Right lobe of liver (tissue), 6 donors: ENCODE measurements around the gene KYAT1. TPM values are rescaled to one million over a fixed set of nuclear protein-coding genes. Genes with fewer than 3 reads are reported as not detected.

ENCODE experiments used
- ATAC-seq, 4 donors: fragments of 200-7000 bp; cut with Tn5 transposase; one replicate each; pipeline ENCODE4 v1.9.1; 2020; ENCODE audit warnings: mild to moderate bottlenecking in 4 of 4, moderate library complexity in 4 of 4
- DNase-seq, 3 donors: peaks; one replicate each; pipeline ENCODE4 v3.0.0-alpha.2; 2020
- H3K27ac ChIP-seq, 3 donors: fragments of 200-600 bp; one replicate each; pipeline ENCODE4 v1.8.0; 2022
- H3K27me3 ChIP-seq, 2 donors: fragments of 200-600 bp; one replicate each; pipeline ENCODE4 v1.8.0; 2022
- H3K36me3 ChIP-seq, 4 donors: fragments of 200-600 bp; sonication (generic) in 1 of 4; one replicate each; pipeline versions ENCODE4 v1.5.1 to v1.8.0; 2017 to 2022; ENCODE audit warnings: control low read depth in 1 of 4
- H3K4me1 ChIP-seq, 4 donors: fragments of 200-600 bp; sonication (generic) in 1 of 4; one replicate each; pipeline versions ENCODE4 v1.5.1 to v1.8.0; 2017 to 2022; ENCODE audit warnings: control low read depth in 1 of 4
- H3K4me3 ChIP-seq, 3 donors: fragments of 200-600 bp; one replicate each; pipeline ENCODE4 v1.8.0; 2022
- H3K9me3 ChIP-seq, 4 donors: fragments of 200-600 bp; sonication (generic) in 1 of 4; one replicate each; pipeline versions ENCODE4 v1.5.1 to v1.8.0; 2017 to 2022; ENCODE audit warnings: control low read depth in 1 of 4
- POLR2A ChIP-seq: fragments of 450-650 bp; IDR thresholded peaks from one replicate; pipeline ENCODE4 v1.6.1; 2017; ENCODE audit warnings: antibody characterized with exemption, mild to moderate bottlenecking
- WGBS: methylation state at CpG from one replicate; pipeline ENCODE4 v1.1.6; 2018; ENCODE audit warnings: low coverage, low lambda C conversion rate; ENCODE audit not compliant: insufficient coverage; ENCODE audit errors: missing lambda C conversion rate; 5-methylcytosine and 5-hydroxymethylcytosine counted together
- intact Hi-C, 2 donors: fragments of 100-400 bp; cut with DNase I; formaldehyde crosslinking; loops; one replicate each; pipeline versions ENCODE4 v1.11.2 to v1.14.1; 2022
- total RNA-seq, 6 experiments: library from RNA; depleted of rRNA in 2 of 6; stranded (reverse); fragments of >200 nt in 2 of 6; fragmentation: NEBNext Ultra II Directional in 3 of 6; extraction: Animal tissue kit (Norgen Biotek cat#: 25700) in 3 of 6; gene quantifications; one replicate each; pipeline versions ENCODE4 v1.1.0 to v1.2.4, GENCODE V29; 2016 to 2023
- TF ChIP-seq, protein P1 (sequence below), 4 donors: fragments of 200-600 bp in 3 of 4; fragments of 450-650 bp in 1 of 4; IDR thresholded peaks; one replicate each; pipeline versions ENCODE4 v1.5.1 to v1.8.0; 2016 to 2022; ENCODE audit warnings: antibody characterized with exemption in 4 of 4, mild to moderate bottlenecking in 2 of 4
- donor health status: DM: no; HTN: yes; CAD: no.
- donor health status: DM: no; HTN: no; CAD: no.
- donor health status: DM: no; HTN: no; CAD: no.
- donor health status: DM: no; HTN: yes; CAD: no.
- donor health status: DM: no; HTN: yes; CAD: no.

The KYAT1 gene
- total RNA-seq, 6 experiments from 2014 or later, result 7.2 to 12.7 (median 10.4) TPM

GRCh38 chr9:128822407-128823042, 59.2 kb downstream of the KYAT1 start:
- Histone ChIP-seq H3K27ac (no peak overlapping the region), H3K9me3 (no peaks in the 10 kb centered on the region), H3K36me3 (peaks cover 0 to 39% (median 4%) of the 10 kb centered on the region in 4 donors), H3K4me3 (no peak overlapping the region), H3K4me1 (peaks cover 0 to 30% (median 0%) of the 10 kb centered on the region in 4 donors), H3K27me3 (no peaks in the 10 kb centered on the region)
- DNase-seq (no peak), ATAC-seq (no peak)
- no peak for TF ChIP-seq POLR2A
- TF ChIP-seq, protein P1, sequence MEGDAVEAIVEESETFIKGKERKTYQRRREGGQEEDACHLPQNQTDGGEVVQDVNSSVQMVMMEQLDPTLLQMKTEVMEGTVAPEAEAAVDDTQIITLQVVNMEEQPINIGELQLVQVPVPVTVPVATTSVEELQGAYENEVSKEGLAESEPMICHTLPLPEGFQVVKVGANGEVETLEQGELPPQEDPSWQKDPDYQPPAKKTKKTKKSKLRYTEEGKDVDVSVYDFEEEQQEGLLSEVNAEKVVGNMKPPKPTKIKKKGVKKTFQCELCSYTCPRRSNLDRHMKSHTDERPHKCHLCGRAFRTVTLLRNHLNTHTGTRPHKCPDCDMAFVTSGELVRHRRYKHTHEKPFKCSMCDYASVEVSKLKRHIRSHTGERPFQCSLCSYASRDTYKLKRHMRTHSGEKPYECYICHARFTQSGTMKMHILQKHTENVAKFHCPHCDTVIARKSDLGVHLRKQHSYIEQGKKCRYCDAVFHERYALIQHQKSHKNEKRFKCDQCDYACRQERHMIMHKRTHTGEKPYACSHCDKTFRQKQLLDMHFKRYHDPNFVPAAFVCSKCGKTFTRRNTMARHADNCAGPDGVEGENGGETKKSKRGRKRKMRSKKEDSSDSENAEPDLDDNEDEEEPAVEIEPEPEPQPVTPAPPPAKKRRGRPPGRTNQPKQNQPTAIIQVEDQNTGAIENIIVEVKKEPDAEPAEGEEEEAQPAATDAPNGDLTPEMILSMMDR (IDR thresholded peaks at IDR 0.05), result no peak
- intact Hi-C loops, result no loop called here
- WGBS, result 100% methylated on average over 4 of the region's 22 CpGs

GRCh38 chr9:128821584-128822406, 60.0 kb downstream of the KYAT1 start:
- ATAC-seq (no peak), DNase-seq (no peak)
- no peak overlapping the region for H3K4me3 ChIP-seq
- 88% methylated on average over 3 of the region's 16 CpGs for WGBS
- no peaks in the 10 kb centered on the region for H3K27me3 ChIP-seq
- intact Hi-C loops, result no loop called here
- H3K9me3 ChIP-seq, result no peaks in the 10 kb centered on the region
- no peak for TF ChIP-seq POLR2A
- TF ChIP-seq, protein P1 (IDR thresholded peaks at IDR 0.05), result no peak
- peaks cover 0 to 30% (median 0%) of the 10 kb centered on the region in 4 donors for H3K4me1 ChIP-seq
- H3K27ac ChIP-seq, result no peak overlapping the region
- H3K36me3 ChIP-seq, result peaks cover 0 to 34% (median 4%) of the 10 kb centered on the region in 4 donors

- intact Hi-C loops, result no loop called here
- TF ChIP-seq, protein P1 (IDR thresholded peaks at IDR 0.05), result no peak
- TF ChIP-seq POLR2A, result no peak
- H3K27me3 ChIP-seq, result no peaks in the 10 kb centered on the region
- no peak for DNase-seq
- H3K9me3 ChIP-seq, result no peaks in the 10 kb centered on the region
- WGBS, result 90% methylated on average over 16 of the region's 24 CpGs
- ATAC-seq, result no peak
- peaks cover 0 to 30% (median 0%) of the 10 kb centered on the region in 4 donors for H3K4me1 ChIP-seq
- no peak overlapping the region for H3K4me3 ChIP-seq
- H3K27ac ChIP-seq, result no peak overlapping the region
- peaks cover 0 to 25% (median 3%) of the 10 kb centered on the region in 4 donors for H3K36me3 ChIP-seq
Measured at GRCh38 chr9:128820665-128821583, 60.8 kb downstream of the KYAT1 start.
